GM12874 (cell line): ENCODE data around the gene TRABD2B.

Experiments
- CTCF ChIP-seq: IDR thresholded peaks from 2 replicates; pipeline ENCODE4 v1.5.1; 2011; ENCODE audit warnings: low read depth, mild to moderate bottlenecking, control low read depth, low read length, moderate library complexity; ENCODE audit not compliant: insufficient read depth

The TRABD2B gene

DNA sequence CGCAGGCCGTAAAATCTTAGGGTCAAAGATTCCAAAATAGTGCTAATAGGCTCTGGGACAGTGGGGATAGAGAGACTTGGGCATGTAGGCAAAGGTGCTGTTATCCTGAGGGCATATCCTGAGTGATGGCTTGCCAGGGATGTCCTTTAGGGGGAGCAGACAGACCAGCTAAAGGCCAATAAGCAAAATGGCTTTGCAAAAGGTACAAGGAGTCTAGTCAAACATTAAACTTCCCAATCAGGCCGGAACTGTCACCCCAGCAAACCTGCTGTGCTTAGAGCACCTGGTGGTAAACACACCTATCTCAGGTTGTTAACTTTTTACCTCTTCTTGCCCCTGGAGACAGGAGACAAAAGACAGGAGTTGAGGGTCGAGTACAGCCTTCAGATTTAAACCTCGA is 49.1 kb downstream of the TRABD2B start:
- no peak for TF ChIP-seq CTCF

DNA sequence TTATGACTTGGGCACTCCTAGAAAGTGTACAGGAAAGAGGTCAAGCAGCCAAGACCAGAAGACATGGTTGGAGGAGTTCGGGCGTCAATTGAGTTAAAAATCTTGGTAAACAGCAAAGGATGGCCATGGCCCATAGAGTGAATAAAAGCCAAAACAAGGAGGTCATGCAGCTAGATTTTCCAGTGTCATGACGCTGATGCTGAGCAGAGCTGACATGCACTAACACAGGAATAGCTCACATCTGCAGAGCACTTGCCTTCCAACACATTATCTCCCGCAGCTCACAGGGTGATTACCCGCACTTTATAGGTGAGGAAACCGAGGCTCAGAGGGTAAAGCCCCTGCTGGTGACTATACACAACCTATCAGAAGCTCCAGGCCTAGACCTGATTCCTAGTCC is 49.7 kb downstream of the TRABD2B start:
- TF ChIP-seq CTCF: no peak

GRCh38 chr1:47944561-47944960 is 52.6 kb downstream of the TRABD2B start:
- no peak for TF ChIP-seq CTCF

DNA sequence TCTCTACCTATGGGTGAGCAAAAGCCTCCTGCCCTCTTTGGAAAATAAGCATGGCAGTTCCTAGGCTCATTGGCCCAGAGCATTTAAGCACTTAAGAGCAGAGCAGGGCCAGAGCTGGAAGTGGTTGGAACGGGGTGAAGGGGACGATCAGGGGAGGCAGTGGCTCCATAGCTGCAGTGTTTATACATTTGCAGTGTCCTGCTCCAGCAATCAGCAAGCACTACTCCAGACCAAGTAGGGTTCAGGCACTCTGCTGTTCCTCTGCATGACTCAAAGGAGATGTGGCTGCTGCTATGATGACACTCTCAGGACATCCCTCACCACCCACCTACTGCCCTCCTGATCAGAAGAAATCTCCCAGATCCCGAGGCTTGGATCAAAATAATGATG is 55.0 kb downstream of the TRABD2B start:
- TF ChIP-seq CTCF: no peak

DNA sequence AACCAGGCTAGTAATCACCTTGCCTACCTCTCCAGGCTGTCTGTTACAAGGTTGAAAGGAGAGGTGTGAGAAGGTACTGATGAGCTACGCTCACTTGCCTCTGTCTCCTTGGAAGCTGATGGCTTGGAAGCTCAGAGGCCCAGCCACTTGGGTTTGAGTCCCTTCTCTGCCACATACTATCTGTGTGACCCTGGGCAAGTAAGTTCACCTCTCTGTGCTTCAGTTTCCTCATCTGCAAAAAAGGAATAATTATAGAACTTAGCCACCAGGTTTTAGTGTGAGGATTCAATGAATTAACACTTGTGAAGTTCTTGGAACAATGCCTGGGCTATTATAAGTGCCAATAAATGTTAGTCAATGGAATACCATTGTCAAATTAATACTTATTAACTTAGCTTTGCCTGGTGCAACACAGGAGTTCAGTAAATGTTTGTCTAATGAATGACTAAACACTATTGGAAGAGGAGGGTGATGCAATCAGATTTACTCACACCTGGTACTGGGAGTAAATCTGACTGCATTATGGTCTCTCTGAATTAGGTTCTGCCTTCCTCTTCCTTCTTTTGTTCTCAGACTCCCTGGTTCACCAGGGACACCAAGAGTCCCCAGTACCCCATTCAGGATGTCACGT is 55.5 kb downstream of the TRABD2B start:
- TF ChIP-seq CTCF: no peak

- TF ChIP-seq CTCF: no peak
Measured at GRCh38 chr1:47940779-47941178, 56.4 kb downstream of the TRABD2B start.

DNA sequence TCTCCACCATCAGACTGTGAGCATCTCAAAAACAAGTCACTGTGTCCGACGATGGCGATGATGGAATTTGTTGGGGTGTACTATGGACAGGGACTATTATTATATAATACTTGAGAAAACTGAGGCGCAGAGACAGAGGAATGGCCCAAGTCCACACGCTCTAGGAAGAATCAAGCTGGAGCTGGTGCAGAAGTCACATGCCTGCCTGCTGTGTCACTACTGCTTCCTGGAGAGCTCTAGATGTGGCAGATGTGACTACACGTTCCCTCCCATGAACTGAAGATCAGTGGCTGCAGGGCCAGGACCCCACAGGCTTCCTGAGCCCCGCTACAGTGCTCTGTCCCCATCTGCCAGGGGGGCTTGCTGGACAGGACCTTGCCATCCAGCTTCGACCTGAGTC is 56.9 kb downstream of the TRABD2B start:
- no peak for TF ChIP-seq CTCF

DNA sequence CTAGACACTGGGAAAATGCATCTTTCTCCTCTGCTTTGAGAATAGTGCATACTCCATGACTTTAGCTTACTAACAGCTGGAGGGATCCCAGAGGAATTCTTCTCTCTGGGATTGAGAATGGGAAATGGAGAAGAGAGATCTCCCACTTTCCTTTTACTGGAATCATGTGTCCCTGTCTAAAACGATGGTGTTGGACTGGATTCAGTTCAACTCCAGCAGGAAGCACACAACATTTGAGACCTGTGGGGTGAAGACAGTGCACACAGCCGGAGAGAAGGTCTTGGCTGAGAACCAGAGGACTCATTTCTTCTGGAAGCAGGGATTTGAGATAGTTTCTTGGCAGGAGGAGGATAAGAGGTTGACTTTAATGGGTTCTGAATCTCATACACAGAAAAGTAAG is 58.7 kb downstream of the TRABD2B start:
- TF ChIP-seq CTCF: no peak
